Esophagus muscularis mucosa (tissue), 4 donors: ENCODE data around the gene SGPP2. TPM values are rescaled to one million over a fixed set of nuclear protein-coding genes. Genes with fewer than 3 reads are reported as not detected.
"Not testable (repeated sequence)": the region's sequence is repeated elsewhere in the genome, so short reads cannot be mapped to it uniquely, and the experiment has no call there.

ENCODE experiments used
- DNase-seq: peaks from one replicate; pipeline ENCODE4 v3.0.0-alpha.2; 2017; ENCODE audit errors: extremely low spot score
- H3K27ac ChIP-seq, 4 donors: fragments of 200-600 bp; sonication (generic); replicated peaks in 1 of 4; 1 replicate in 3 of 4; 2 replicates in 1 of 4; pipeline ENCODE4 v1.5.1; 2016 to 2019; ENCODE audit warnings: mild to moderate bottlenecking in 1 of 4
- H3K27me3 ChIP-seq, 4 donors: fragments of 200-600 bp; sonication (generic); one replicate each; pipeline versions ENCODE4 v1.5.1 to v1.6.0; 2016 to 2019
- H3K36me3 ChIP-seq, 4 donors: fragments of 200-600 bp; sonication (generic); one replicate each; pipeline ENCODE4 v1.5.1; 2016 to 2019
- H3K4me1 ChIP-seq, 4 donors: fragments of 200-600 bp; sonication (generic); one replicate each; pipeline ENCODE4 v1.5.1; 2016 to 2019
- H3K4me3 ChIP-seq, 4 donors: fragments of 200-600 bp; sonication (generic); 1 replicate in 2 of 4; 2 replicates in 2 of 4; pipeline ENCODE4 v1.5.1; 2016 to 2019; ENCODE audit warnings: mild to moderate bottlenecking in 4 of 4, moderate library complexity in 1 of 4
- H3K9me3 ChIP-seq, 4 donors: fragments of 200-600 bp; sonication (generic); 1 replicate in 3 of 4; 2 replicates in 1 of 4; pipeline ENCODE4 v1.5.1; 2016 to 2019
- CTCF ChIP-seq, 3 experiments: fragments of 200-600 bp in 2 of 3; fragments of 450-650 bp in 1 of 3; sonication (generic) in 2 of 3; IDR thresholded peaks; one replicate each; pipeline ENCODE4 v1.5.1; 2017 to 2019; ENCODE audit warnings: antibody characterized with exemption in 3 of 3, mild to moderate bottlenecking in 2 of 3, moderate library complexity in 1 of 3
- EP300 ChIP-seq: sonication (generic); formaldehyde crosslinking; IDR thresholded peaks from one replicate; pipeline ENCODE4 v1.6.1; 2017; ENCODE audit warnings: antibody characterized with exemption
- POLR2A ChIP-seq: fragments of 450-650 bp; IDR thresholded peaks from one replicate; pipeline ENCODE4 v1.6.1; 2017; ENCODE audit warnings: antibody characterized with exemption, moderate library complexity, mild to moderate bottlenecking, low read depth
- POLR2AphosphoS5 ChIP-seq, 2 donors: sonication (generic); formaldehyde crosslinking; IDR thresholded peaks; one replicate each; pipeline ENCODE4 v1.6.1; 2017; ENCODE audit warnings: antibody characterized with exemption in 2 of 2
- WGBS: methylation state at CpG from one replicate; pipeline ENCODE4 v1.1.5; 2018; 5-methylcytosine and 5-hydroxymethylcytosine counted together
- intact Hi-C: fragments of 100-400 bp; cut with DNase I; formaldehyde crosslinking; loops from one replicate; pipeline ENCODE4 v1.15.1; 2023
- total RNA-seq, 4 donors: library from RNA; depleted of rRNA; stranded (reverse); fragments of >200 nt; gene quantifications; one replicate each; pipeline versions ENCODE4 v1.1.0 to v1.2.1, GENCODE V29; 2016

SGPP2 gene
- total RNA-seq, 4 donors from 2014 or later, result 0.32 to 0.83 (median 0.52) TPM

- WGBS, result 78% methylated on average over 3 of the region's 3 CpGs
- Histone ChIP-seq H3K9me3 (no peaks in the 10 kb centered on the region), H3K36me3 (no peaks in the 10 kb centered on the region), H3K4me1 (no peaks in the 10 kb centered on the region), H3K4me3 (no peak overlapping the region), H3K27ac (no peak overlapping the region), H3K27me3 (no peaks in the 10 kb centered on the region)
- TF ChIP-seq CTCF (IDR thresholded peaks at IDR 0.05) (no peak), POLR2A (no peak), EP300 (no peak)
- DNase-seq, result no peak
- intact Hi-C loops, result no loop called here
Measured at GRCh38 chr2:222431869-222432268, 7.5 kb downstream of the SGPP2 start.

GRCh38 chr2:222433332-222434173 is 9.2 kb downstream of the SGPP2 start:
- DNase-seq, result peak; percentile 75
- WGBS, result 66% methylated on average over 9 of the region's 9 CpGs
- TF ChIP-seq POLR2A, result no peak
- no peak for TF ChIP-seq POLR2AphosphoS5 (IDR thresholded peaks at IDR 0.05)
- TF ChIP-seq EP300, result no peak
- no peak for TF ChIP-seq CTCF (IDR thresholded peaks at IDR 0.05)
- Histone ChIP-seq H3K4me3 (no peak overlapping the region), H3K36me3 (no peaks in the 10 kb centered on the region), H3K27ac (no peak overlapping the region), H3K27me3 (no peaks in the 10 kb centered on the region), H3K9me3 (no peaks in the 10 kb centered on the region), H3K4me1 (no peaks in the 10 kb centered on the region)
- intact Hi-C loops, result no loop called here

GRCh38 chr2:222434204-222434603 is 9.9 kb downstream of the SGPP2 start:
- Histone ChIP-seq H3K9me3 (no peaks in the 10 kb centered on the region), H3K36me3 (no peaks in the 10 kb centered on the region), H3K4me3 (no peak overlapping the region), H3K27me3 (no peaks in the 10 kb centered on the region), H3K27ac (no peak overlapping the region), H3K4me1 (no peaks in the 10 kb centered on the region)
- peak; percentile 87 for DNase-seq
- TF ChIP-seq CTCF (IDR thresholded peaks at IDR 0.05) (no peak), POLR2A (no peak)
- intact Hi-C loops, result no loop called here
- WGBS, result 79% methylated on average over 4 of the region's 4 CpGs

GRCh38 chr2:222435400-222436039 is 11.2 kb downstream of the SGPP2 start:
- WGBS, result 87% methylated on average over 6 of the region's 6 CpGs
- H3K27ac ChIP-seq, H3K27me3 ChIP-seq, H3K9me3 ChIP-seq, H3K4me1 ChIP-seq, H3K36me3 ChIP-seq, H3K4me3 ChIP-seq, intact Hi-C loops: not testable (repeated sequence)
- peak; percentile 12 for DNase-seq

GRCh38 chr2:222436040-222436413 is 11.7 kb downstream of the SGPP2 start:
- Histone ChIP-seq H3K27me3 (no peaks in the 10 kb centered on the region), H3K4me1 (no peaks in the 10 kb centered on the region), H3K9me3 (no peaks in the 10 kb centered on the region), H3K36me3 (no peaks in the 10 kb centered on the region), H3K4me3 (no peak overlapping the region), H3K27ac (no peak overlapping the region)
- 83% methylated on average over 2 of the region's 2 CpGs for WGBS
- no peak for TF ChIP-seq EP300
- TF ChIP-seq CTCF (IDR thresholded peaks at IDR 0.05), result no peak
- no peak for TF ChIP-seq POLR2AphosphoS5 (IDR thresholded peaks at IDR 0.05)
- no peak for TF ChIP-seq POLR2A
- DNase-seq, result no peak
- intact Hi-C loops, result no loop called here
